ENCODE results near the gene DLEC1.

DLEC1 gene

DNA sequence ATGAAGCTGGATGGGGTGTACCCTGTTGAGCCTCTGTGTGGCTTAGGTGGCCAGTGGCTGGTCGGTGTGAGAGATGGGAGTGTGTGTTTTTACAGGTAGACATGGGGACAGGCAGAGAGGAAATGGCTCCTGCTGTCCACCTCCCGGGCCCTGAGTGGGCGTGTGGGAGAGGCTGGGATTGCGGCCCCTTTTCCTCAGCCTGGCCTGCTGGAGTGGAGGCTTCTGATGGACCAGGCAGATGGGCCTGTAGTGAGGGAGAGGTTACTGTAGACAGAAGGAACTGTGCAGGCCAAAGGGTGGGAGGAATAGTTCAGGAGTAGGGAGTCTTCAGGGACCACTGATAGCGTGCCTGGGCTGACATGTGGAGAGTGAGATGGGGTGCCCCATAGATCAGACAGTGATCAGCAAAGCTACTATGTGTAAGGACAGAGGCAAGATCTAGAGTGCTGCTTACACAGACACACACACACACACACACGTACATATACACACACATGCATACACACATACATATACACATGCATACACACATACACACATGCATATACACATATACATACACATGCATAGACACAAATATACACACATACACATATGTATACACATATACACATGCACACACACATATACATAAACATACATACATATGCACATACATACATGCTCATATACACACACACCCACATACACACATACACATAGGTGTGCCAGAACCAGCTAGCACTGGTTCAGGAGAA is 71.5 kb downstream of the DLEC1 start:
- no peak for ATAC-seq
- TF ChIP-seq TCF4 (CRISPR knock-in tag; IDR thresholded peaks at IDR 0.05; ENCODE audit: borderline replicate concordance): no peak

DNA sequence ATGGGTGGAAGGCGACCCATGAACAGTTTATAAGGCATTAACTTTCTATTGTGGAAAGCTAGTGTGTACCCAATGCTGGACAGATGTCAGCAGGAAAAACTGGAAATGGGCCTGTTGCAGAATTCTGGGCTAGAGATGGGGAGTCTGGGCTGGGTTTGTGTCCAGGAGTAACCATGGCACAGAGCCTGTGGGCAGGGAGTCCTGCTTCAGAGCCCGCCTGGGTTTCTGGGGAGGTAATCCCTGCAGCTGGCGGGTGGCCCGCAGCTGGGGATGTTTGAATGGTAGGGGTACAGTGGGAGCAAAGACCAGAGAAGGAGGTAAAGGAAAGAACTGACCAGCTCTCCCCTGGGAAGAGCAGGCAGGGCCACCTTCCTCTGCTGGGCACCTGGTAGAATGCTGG is 72.2 kb downstream of the DLEC1 start:
- TF ChIP-seq GLIS3 (CRISPR knock-in tag; IDR thresholded peaks at IDR 0.05): no peak
- no peak for TF ChIP-seq CSDC2 (CRISPR knock-in tag; IDR thresholded peaks at IDR 0.05)
- TF ChIP-seq RARB (CRISPR knock-in tag; IDR thresholded peaks at IDR 0.05): no peak
- ATAC-seq: no peak

DNA sequence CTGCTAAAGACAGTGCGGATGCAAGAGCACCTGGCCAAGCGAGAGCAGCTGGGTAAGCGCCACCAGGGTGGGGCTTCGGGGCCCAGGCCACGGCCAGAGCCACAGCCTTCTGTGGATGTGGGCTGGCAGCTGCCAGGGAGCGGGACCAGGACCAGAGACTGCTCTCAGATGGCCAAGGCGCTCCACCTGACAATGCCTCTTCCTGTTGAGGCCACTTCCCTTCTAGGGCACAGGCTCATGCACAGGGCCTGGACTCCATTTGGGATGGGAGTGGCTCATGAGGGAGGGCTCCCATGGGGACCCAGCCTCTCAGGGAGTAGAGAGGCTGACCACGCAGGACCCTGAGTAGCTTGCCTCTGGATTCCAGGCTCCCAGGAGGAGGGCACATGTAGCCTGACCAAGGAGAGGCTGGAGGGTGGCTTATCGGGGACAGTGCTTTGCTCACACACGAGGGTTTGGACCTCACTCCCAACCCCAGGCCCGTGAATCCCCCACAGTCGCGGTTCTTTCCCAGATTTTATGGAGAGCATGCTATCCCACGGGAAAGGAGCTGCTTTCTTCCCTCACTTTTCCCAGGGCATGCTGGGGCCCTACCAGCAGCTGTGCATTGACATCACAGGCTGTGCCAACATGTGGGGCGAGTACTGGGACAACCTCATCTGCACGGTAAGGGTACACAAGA is 72.8 kb downstream of the DLEC1 start:
- TF ChIP-seq CSDC2 (CRISPR knock-in tag; IDR thresholded peaks at IDR 0.05) (no peak), GLIS3 (CRISPR knock-in tag; IDR thresholded peaks at IDR 0.05) (no peak), PPARA (CRISPR knock-in tag; IDR thresholded peaks at IDR 0.05; ENCODE audit: borderline replicate concordance) (no peak), OSR1 (CRISPR knock-in tag; IDR thresholded peaks at IDR 0.05) (no peak), ZNF565 (CRISPR knock-in tag; conservative IDR thresholded peaks at IDR 0.05; ENCODE audit: low read depth) (no peak), BACH2 (CRISPR knock-in tag; IDR thresholded peaks at IDR 0.05; ENCODE audit: borderline replicate concordance) (no peak), ZC3H10 (CRISPR knock-in tag; IDR thresholded peaks at IDR 0.05) (no peak), SNAI2 (CRISPR knock-in tag; IDR thresholded peaks at IDR 0.05) (no peak), RARB (CRISPR knock-in tag; IDR thresholded peaks at IDR 0.05) (no peak), ESRRG (CRISPR knock-in tag; IDR thresholded peaks at IDR 0.05) (no peak), ZFP3 (CRISPR knock-in tag; IDR thresholded peaks at IDR 0.05) (no peak)
- TF ChIP-seq, protein P1, sequence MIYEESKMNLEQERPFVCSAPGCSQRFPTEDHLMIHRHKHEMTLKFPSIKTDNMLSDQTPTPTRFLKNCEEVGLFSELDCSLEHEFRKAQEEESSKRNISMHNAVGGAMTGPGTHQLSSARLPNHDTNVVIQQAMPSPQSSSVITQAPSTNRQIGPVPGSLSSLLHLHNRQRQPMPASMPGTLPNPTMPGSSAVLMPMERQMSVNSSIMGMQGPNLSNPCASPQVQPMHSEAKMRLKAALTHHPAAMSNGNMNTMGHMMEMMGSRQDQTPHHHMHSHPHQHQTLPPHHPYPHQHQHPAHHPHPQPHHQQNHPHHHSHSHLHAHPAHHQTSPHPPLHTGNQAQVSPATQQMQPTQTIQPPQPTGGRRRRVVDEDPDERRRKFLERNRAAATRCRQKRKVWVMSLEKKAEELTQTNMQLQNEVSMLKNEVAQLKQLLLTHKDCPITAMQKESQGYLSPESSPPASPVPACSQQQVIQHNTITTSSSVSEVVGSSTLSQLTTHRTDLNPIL (CRISPR knock-in tag; IDR thresholded peaks at IDR 0.05; ENCODE audit: low read depth): no peak
- TF ChIP-seq, protein P2, sequence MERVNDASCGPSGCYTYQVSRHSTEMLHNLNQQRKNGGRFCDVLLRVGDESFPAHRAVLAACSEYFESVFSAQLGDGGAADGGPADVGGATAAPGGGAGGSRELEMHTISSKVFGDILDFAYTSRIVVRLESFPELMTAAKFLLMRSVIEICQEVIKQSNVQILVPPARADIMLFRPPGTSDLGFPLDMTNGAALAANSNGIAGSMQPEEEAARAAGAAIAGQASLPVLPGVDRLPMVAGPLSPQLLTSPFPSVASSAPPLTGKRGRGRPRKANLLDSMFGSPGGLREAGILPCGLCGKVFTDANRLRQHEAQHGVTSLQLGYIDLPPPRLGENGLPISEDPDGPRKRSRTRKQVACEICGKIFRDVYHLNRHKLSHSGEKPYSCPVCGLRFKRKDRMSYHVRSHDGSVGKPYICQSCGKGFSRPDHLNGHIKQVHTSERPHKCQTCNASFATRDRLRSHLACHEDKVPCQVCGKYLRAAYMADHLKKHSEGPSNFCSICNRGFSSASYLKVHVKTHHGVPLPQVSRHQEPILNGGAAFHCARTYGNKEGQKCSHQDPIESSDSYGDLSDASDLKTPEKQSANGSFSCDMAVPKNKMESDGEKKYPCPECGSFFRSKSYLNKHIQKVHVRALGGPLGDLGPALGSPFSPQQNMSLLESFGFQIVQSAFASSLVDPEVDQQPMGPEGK (CRISPR knock-in tag; IDR thresholded peaks at IDR 0.05; ENCODE audit: borderline replicate concordance): no peak

DNA sequence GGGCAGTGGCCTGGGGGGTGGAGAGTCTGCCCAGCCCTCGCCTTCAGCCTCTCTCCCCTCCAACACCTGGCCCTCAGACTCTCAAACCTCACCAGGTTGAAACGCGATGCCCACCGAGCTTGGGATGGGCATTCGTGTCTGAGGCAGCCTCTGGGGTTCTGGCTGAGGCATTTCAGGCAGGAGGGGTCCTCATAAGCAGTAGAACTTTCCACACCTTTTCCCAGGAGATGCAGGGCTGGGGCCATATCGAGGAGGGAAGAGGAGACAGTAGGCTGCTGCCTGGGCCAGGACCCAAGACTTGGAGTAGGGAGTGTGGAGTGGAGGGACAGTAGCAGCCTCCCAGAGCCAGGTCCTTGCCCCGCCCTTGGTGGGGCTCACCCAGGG is 73.4 kb downstream of the DLEC1 start:
- no peak for ATAC-seq
- TF ChIP-seq ZNF70 (CRISPR knock-in tag; IDR thresholded peaks at IDR 0.05): no peak

More for the DNA sequence above, 72.8 kb downstream of the DLEC1 start:
- ATAC-seq: no peak

DNA sequence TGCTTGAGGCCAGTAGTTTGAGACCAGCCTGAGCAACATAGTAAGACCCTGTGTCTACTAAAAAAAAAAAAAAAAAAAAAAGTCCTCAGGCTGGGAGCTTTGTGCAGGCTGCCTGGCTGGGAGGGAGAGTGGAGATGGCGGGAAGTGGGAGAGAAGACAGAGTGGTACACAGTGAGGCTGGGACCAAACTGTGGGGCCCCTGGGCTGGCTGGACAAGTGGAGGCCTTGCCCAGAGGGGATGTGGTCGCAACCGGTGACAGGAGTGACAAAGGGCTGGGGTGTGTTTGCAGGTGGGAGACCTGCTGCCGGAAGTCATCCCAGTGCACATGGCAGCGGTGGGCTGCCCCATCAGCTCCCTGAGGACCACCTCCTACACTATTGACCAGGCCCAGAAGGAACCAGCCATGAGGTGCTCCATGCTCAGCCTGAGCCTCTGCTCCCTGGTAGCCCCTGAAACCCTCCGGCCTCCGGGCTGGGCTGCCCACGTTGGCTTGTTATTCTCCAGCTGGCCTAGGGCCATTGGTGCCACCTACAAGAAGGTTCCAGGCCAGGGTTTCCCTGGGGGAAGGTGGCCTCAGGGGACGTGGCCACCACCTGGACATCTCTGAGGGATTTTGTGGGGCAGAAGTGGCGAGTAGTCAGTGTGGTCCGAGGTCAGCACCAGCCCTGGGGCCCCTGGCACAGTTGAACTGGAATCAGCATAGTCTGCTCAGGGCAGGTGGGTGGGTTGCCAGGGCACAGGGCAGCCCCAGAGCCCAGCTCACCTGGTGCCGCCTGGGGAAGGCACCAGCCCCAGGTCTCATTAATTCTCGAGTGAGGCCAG is 75.3 kb downstream of the DLEC1 start:
- ATAC-seq: no peak
- TF ChIP-seq ZNF70 (CRISPR knock-in tag; IDR thresholded peaks at IDR 0.05) (no peak), ISL1 (CRISPR knock-in tag; IDR thresholded peaks at IDR 0.05) (no peak), GLIS3 (CRISPR knock-in tag; IDR thresholded peaks at IDR 0.05) (no peak), OSR1 (CRISPR knock-in tag; IDR thresholded peaks at IDR 0.05) (no peak), ZC3H10 (CRISPR knock-in tag; IDR thresholded peaks at IDR 0.05) (no peak)
- TF ChIP-seq, protein P3, sequence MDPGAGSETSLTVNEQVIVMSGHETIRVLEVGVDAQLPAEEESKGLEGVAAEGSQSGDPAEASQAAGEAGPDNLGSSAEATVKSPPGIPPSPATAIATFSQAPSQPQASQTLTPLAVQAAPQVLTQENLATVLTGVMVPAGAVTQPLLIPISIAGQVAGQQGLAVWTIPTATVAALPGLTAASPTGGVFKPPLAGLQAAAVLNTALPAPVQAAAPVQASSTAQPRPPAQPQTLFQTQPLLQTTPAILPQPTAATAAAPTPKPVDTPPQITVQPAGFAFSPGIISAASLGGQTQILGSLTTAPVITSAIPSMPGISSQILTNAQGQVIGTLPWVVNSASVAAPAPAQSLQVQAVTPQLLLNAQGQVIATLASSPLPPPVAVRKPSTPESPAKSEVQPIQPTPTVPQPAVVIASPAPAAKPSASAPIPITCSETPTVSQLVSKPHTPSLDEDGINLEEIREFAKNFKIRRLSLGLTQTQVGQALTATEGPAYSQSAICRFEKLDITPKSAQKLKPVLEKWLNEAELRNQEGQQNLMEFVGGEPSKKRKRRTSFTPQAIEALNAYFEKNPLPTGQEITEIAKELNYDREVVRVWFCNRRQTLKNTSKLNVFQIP (CRISPR knock-in tag; IDR thresholded peaks at IDR 0.05; ENCODE audit: borderline replicate concordance, low read depth): no peak
- TF ChIP-seq, protein P2 (CRISPR knock-in tag; IDR thresholded peaks at IDR 0.05; ENCODE audit: borderline replicate concordance): no peak

All from SK-N-SH treated with all-trans-retinoic acid at 6 μM for 48 hours (cell line).